HG03354 (cell line): ENCODE measurements around the gene CHST8.

ENCODE experiments used
- ATAC-seq: cut with Tn5 transposase; IDR thresholded peaks from one replicate; pipeline ENCODE4 v1.9.1; 2021; ENCODE audit warnings: mild to moderate bottlenecking; ENCODE audit not compliant: unreplicated experiment, poor library complexity, severe bottlenecking

CHST8 gene

GRCh38 chr19:33667881-33668280 is 46.1 kb downstream of the CHST8 start:
- ATAC-seq: no peak

DNA sequence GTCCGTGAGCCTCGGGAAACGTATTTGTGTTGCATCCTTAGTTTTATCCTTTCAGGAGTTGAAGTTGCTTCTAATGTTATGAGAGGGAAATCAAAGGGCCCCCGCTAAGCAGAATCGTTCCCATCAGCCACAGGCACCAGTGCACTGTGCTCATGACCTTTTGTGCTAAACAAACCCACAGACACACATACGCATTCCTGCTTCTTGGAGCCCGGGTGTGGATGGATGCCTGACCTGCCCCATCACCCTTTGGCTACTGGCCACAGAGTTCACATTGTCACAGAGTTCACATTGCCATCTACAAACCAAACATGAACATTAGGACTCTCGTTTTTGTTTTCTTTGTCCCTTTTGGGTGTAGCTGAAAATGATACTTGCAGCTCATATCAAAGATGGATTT is 47.2 kb downstream of the CHST8 start:
- ATAC-seq: no peak

DNA sequence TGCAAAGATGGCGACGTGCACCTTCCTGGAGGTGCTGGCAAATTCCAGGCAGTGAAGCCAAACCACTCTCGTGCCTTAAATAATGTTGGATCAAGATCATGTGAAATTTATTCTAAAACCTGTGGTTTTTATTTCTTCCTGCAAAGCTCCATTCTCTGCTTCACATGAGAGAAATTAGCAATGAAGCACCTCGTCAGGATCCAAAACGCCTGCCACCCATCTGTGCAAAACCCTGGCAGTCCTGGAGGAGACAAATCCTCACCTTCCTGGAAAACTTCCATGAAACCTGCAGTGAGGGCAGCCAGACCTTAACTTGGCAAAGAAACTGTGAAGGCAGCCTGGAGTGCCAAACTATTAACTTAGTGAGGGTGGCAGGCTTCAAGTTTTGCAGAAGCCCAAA is 47.6 kb downstream of the CHST8 start:
- ATAC-seq: no peak

GRCh38 chr19:33670398-33670797 is 48.6 kb downstream of the CHST8 start:
- ATAC-seq: no peak

DNA sequence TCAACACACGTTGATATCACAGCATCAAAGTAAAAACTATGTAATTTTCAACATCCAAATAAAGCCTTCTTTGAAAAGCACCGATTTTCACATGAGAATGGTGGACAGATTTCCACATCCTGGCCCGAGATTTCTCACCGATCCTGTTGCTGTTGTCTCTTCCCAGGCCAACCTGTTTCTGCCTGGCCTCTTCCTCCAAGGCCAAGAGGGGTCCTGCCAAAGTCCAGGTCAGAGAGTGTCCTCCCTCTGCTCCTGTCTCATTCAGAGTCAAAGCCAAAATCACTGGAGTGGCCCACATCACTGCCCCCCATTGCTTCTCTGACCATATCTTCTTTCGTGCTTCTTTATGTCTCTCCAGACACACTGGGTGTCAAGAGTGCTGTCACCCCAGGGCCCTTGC is 49.5 kb downstream of the CHST8 start:
- no peak for ATAC-seq

DNA sequence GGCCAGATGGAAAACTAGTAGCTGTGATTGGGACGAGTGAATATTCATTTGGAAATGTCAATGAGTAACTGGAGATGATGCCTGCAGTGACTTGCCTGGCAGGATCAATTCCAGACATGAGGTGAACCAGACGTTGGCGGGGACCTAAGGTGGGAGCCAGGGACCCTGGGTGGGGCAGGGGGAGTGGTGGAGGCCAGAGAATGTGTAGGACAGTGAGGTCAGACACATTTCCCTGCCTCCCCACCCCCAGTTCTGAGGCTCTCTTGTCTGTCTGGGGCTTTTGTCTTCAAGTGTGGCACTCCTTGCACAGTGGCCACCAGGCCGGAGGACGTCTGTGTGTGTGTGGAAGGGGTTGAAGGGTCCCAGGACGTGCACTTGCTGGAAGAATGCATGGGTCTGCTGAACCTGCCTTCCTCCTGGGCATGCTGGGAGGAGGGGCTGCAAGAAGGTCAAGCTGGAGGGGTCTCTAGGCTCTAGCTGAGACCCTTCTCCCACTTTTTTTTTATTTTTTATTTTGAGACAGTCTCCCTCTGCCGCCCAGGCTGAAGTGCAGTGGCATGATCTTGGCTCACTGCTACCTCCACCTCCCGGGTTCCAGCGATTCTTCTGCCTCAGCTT is 51.6 kb downstream of the CHST8 start:
- no peak for ATAC-seq

GRCh38 chr19:33673996-33674625 is 52.4 kb downstream of the CHST8 start:
- ATAC-seq: no peak

GRCh38 chr19:33674626-33675367 is 53.0 kb downstream of the CHST8 start:
- ATAC-seq: no peak

DNA sequence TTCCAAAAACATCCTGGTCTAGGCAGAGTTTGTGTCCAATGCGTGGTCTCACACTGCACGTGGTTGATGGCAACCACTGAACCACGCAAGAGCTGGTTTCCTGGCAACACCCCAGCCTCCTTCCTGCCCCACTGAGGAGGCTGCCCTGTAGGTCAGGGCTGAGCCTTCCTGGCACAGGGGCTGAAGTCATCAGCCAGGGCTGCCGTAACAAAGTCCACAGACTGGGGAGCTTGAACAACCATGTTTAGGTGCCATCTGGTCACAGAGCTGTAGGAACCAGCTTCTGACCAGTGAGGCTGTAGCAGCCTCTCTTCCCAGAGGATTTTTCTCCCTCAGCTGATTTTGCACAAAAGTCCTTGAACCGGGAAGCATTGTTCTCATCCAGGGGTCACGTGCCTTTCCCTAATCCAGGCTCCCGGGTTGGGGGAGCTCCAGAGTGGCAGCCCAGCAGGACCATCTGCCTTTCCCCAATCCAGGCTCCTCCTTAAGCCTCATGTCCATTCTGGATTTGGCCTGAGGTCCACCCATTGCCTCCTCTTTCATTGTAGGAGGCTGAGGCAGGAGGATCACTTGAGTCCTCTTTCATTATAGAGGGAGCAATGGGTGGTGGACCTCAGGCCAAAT is 53.9 kb downstream of the CHST8 start:
- no peak for ATAC-seq

DNA sequence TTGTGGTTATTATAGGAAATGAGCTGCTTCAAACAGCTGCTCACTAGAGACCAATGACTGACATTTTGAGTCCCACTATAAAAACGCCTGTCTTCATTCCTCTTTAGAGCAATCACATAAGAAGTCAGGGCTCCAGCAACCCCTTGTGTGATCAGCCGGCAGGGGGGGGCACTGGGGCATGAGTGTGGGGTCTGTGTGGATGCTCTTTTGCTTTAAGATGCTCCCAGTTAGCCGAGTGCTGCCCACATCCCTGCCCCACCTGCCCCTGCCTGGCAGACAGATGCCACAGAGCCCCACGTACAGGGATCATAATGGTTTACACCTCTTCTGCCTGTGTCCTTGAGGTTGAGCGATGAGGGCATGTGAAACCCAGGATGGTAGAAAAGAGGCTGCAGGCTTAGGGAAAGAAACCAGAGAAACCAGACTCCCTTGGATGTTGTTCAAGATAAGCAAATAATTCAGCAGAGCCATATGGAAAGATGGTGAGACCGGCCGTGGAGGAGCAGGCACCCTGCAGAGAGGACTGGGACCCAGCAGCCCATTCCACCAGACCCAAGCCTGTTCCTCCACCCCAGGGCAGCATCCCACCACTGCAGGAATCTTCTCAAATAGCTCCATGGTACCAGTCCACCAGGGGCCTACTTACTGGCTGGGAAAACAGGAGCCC is 55.4 kb downstream of the CHST8 start:
- ATAC-seq: no peak

GRCh38 chr19:33677745-33678426 is 56.1 kb downstream of the CHST8 start:
- ATAC-seq: no peak

DNA sequence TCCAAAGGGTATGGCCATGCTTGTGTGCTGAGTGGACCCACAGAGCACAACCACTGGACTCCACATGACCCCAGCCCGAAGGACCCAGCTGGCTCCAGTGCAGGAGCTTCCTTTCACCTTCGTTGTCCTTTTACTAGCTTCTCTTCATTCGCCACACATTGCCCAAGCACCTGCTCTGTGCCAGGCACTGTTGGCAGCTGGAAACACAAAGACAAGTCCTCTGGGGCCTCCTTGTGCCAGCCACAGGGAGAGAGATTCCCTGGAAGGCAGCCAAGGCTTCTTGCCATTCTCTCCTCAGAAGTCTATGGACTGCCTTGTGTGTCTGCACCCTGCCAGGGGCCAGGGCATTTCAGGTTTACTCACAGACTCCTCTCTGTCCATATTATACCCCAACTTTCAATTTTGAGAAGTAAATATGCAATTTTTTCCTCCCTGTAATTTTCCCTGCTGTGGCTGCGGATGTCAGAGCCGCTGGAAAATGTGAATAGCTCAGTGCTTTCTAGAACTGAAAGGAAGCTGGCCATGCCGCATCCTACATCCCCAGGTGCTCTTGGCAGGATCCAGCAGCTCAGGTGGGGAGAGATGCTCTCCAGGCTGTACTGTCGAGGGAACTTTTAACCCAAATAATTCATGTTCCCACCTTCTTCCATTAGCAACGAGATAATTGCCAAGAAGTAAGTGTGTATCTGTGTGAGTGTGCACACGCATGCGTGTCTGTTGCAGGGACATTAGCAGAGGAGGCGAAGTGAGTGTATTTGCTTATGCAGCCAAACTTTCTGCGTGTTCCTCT is 57.2 kb downstream of the CHST8 start:
- ATAC-seq: no peak

- ATAC-seq: no peak
Observed at GRCh38 chr19:33679696-33680095, 57.9 kb downstream of the CHST8 start.

DNA sequence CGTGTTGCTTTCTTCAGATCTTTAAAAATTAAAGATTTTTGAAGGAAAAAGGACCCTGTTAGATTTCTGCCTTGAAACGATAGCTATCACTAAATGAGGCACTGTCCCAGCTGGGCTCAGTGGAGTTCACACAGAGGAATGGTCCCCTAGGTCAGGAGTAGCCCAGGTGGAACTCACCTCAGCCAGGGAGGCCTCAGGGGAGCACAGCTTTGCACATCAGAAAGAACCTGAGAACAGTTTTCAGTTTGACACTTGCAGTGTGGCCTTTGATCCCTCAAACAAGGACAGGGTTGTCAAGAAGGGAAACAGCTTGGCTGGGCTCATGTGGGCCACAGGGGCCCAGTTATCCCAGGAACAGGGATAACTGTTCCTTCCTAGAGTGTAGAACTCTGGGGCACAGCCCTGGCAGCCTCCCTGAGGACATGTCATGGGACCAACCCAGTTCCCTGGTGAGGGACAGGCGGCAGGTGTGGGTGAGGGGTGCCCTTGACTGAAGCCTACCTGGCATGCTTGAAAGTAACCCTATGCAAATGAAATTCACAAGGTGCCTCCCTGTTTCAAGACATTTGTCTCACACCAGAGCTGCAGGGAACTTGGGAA is 59.4 kb downstream of the CHST8 start:
- no peak for ATAC-seq

DNA sequence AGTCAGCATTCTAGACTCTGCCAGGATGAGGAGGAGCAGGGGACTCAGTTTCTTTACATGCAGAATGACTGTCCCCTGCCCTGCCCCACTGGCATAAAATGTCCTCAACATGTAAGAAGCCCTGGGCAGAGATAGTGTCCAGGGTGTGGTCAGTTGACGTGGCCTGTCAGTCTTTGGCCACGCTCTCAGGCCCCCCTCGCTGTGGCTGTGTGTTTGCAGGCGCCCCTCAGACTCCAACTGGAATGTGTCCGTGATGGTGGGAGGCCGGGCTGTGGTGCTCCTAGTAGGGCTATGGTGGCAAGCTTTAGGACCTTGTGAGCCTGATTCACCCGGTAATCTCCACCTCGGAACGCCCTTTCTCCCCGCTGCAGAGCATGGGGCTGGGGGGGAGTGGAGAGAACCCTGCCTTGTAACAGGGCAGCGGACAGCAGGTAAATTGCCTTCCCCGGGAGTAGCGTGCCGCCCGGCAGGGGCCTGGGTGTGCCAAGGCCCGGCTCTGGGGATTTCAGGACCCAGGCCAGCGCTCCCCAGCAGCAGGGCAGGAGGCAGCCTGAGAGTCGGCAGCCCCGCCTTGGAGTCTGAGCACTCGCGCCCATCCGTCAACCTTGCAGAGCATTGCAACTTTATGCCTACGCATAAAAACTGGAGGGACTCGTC is 62.3 kb downstream of the CHST8 start:
- ATAC-seq: no peak

DNA sequence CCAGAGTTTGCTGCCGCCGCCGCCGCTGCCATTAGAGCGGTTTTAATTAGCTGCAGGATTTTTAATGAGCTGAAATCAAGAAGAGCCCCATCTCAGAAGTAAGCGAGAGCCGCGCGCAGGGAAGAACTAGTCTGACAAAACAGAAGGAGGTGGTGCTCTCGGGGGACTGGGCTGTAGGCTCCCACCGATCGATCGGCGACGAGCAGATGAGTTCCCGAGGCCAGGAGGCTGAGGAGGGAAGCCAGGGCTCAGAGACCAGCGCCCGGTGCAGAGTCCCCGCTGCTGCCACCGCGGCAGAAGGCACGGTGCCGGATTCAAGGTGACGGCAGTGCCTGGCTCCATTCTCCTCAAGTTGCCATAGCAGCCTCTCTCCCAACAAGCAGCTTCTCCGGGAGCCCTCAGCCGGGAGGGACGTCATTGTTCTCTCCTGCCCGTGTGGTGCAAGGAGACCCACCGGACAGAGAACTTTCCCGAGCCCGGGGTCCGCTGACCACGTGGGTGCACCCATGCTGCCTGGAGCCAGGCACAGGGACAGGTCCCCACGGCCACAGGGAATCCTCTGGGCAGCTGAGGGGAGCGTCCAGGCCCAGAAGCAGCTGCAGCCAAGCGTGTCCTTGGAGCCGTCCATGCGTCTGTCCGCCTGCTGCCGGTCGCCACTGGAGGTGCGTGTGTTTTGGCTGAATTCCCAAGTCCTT is 62.9 kb downstream of the CHST8 start:
- no peak for ATAC-seq

DNA sequence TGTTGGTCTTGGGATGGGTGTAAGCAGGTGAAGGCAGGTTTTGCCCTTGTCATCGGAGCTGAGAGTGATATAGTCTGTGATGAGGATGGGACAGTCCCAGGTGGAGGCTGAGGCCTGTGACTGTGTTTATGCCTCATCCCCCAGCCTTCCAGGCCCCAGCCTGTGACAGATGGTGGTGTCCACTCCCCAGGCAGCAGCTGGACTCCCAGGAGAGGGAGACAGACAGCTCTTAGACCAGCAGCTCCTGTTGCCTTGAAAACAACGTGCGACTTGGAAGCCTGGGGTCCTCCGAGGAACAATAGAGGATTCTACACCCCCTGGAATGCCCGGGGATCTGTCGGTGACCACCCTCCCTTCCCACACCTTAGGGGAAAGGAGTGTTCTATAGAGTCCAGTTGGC is 63.8 kb downstream of the CHST8 start:
- ATAC-seq: no peak

GRCh38 chr19:33686262-33686661 is 64.5 kb downstream of the CHST8 start:
- no peak for ATAC-seq
